T-helper 1 cell treated with Interleukin-12 subunit alpha and Interleukin-12 subunit beta and Interleukin-4 antibody, amounts not matched to agents 30 ng/mL and 1 ng/mL, for 36 hours (primary cell): ENCODE data around the gene AIFM1. TPM values are rescaled to one million over a fixed set of nuclear protein-coding genes. Genes with fewer than 3 reads are reported as not detected.
"Not testable (repeated sequence)": the region's sequence is repeated elsewhere in the genome, so short reads cannot be mapped to it uniquely, and the experiment has no call there.

Experiments
- intact Hi-C: fragments of 100-400 bp; cut with micrococcal nuclease; formaldehyde crosslinking; loops from one replicate; pipeline ENCODE4 v1.15.1; 2024
- total RNA-seq: library from RNA; stranded (reverse); gene quantifications from 2 replicates; pipeline ENCODE4 v1.2.3, GENCODE V29; 2022

AIFM1 gene
- total RNA-seq, 1 donor from 2014 or later, result 36.2 TPM

DNA sequence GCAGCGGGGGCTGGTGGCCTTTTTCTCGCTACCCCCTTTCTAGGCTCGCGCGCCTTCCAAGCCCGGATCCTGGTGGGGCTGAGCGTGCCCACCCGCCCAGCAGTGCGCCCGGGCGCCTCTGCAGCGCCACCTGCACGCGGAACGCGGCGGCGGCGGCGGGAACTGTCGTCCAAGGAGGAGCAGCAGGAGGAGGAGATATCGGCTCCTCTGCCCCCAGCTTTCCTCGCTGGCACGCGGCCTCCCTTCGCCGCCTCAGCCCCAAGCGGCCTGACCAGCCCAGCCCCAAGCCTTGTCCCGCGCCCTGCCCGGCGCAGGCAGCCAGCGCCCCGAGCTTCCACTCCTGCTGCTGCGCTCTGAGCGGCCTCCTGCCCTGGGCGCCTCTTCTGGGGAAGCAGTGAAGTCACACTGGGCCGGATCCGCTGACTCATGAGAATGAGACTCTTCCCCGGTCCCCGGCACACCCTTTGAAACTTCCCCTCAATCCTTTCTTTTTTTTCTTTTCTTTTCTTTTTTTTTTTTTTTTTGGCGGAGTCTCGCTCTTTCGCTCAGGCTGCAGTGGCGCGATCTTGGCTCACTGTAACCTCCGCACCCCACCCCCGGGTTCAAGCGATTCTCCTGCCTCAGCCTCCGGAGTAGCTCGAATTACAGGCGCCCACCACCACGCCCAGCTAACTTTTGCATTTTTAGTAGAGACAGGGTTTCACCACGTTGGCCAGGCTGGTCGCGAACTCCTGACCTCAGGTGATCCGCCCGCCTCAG is 44.7 kb downstream of the AIFM1 start:
- intact Hi-C loops, result loop anchor here (1.0 to 5.0 kb wide), 6 partner anchors 29 to 279 kb away; partner anchors contain the start of genes RAB33A and ZDHHC9

DNA sequence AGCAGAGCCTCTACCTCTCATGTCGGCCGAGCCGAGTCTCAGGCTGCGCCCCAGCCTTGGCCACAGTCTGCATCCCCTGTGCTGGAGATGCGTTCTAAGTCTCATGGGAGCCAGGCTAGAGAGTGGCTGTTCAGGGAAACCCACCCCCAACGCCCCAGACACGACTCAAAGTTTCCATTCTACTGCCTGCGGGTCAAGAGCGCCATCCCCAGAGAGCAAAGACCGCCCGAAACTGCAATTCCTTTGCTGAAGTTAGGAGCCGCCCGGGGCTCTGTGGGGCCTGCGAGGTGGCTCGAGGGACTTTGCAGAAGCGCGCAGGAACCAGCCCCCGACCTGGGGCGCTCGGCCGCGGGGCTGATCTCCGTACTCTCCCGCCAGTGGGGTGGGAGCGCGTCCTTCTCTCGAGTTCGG is 45.3 kb downstream of the AIFM1 start:
- intact Hi-C loops, result loop anchor here (1.0 to 5.0 kb wide), 5 partner anchors 28 to 278 kb away; partner anchors contain the start of genes RAB33A and ZDHHC9

DNA sequence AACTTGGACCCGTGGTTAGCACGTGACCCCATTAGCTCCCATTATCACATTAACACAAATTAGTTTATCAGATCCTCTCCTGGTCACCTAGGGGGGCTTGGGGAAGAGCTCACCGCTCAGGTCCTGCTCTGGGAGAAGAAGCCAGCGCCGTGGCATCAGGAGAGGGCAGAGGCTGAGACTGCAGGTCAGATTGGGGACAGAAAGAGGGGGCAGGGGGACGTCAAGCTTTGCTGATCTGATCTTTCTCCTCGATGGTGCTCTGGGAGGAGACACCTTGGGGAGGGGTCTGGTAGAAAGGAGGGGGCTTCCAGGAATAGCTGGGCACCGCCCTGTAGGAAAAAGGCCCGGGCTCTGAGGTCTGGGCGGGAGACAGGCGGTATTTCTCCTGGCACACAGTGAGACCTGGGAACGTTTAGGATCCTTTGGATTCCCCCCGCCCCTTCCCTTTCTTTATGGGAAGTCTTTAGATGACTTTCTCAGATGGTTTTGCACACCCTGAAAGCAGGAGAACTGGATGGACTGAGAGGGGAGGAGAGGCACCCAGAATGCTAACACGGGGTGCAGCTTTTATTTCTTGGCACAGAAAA is 46.2 kb downstream of the AIFM1 start:
- intact Hi-C loops, result no loop called here

DNA sequence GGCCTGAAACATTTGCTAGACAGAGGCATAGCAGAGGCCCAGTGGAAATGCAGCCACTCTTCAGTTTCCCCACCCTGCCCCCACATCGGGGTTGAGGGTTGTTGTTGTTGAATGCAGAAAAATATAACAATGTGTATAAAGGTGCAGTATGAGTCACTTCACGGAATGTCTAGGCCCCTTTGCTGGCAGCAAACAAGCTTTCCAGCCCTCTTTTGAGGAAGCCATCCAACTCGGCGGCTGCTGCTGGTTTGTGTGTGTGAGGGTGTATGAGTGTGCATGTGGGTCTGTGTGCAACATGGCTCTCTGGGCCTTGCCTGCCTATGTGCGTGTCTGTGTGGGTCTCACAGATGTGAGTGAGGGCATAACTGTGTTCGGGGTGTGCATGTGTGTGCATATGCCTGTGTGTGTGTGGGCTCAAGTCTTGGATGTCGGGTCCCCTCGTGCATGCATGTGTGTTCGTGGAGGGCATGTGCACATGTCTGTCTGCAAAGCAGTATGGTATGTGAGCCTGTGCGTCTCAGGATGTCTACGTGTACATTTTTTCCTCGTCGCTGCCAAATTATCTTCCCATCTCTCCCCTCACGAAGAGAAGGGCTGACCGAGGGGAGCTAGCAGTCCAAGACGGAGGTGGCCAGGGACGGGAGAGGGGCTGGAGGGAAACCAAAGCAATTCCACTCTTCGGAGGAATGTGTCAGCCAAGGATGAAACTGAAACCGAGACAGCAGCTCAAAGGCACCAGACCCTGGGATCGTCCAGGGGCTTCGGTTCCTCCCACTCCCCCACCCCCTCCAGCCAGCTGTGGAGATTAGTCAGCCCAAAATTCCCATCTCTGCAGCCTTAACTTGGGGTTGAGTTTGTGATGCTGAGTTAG is 47.0 kb downstream of the AIFM1 start:
- intact Hi-C loops, result no loop called here

DNA sequence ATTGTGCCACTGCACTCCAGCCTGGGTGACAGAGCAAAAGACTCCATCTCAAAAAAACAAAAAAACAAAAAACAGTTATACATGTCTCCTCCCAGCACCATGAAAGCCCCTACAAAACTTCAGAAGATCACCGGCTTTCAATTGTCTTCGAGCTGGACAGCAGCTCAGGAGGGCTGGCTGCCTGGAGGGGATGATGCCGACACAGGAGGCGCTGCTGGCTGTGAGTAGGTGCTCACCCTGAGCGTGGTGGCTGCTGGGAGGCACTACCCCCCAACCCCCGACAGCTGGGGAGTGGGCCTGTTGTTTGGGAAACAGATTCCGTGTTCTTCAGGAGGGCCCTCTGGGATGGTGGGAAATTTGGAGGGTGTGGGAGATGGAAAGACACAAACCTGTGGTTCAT is 48.5 kb downstream of the AIFM1 start:
- intact Hi-C loops, result no loop called here

DNA sequence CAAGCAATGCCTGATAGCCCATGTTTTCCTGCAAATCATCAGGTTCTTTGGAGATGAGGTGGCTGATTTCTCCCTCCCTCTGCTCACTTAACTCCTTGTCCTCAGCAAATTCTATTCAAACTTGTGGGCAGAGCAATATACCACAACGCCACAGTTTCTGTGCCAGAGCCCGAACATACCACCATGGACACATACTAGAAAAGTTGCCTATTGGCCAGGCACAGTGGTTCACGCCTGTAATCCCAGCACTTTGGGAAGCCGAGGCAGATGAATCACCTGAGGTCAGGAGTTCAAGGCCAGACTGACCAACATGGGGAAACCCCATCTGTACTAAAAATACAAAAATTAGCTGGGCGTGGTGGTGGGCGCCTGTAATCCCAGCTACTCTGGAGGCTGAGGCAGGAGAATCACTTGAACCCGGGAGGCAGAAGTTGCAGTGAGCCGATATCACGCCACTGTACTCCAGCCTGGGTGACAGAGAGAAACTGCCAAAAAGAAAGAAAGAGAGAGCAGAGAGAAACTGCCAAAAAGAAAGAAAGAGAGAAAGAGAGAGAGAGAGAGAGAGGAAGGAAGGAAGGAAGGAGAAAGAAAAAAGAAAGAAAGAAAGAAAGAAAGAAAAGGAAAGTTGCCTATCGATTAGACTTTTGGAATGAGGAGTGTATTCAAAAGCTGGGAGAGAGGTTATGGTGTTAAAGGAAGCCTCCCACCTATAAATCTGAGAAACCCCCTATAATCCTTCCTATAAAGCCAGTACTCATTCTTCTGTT is 50.3 kb downstream of the AIFM1 start:
- intact Hi-C loops, result not testable (repeated sequence)

DNA sequence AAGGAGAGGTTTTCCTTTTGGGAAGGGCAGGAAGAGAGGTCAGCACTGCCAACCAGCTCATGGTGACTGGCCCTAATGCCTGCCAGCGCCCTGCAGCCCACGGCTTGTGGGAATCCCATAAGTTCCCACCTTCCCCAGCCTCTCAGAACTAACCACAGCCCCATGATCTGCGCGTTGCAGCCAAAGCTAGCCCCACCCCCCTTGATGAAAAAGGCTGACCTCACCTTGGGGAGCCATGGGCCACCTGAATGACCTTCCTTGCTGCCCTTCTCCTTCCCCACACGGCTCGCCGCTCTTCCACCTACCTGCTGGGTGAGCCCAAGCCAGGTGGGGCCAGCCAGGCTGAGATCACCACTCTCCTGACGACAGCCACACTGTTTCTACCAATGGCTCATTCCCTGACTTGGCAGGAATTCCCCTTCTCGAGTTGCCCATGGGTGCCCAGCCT is 51.5 kb downstream of the AIFM1 start:
- intact Hi-C loops, result no loop called here

DNA sequence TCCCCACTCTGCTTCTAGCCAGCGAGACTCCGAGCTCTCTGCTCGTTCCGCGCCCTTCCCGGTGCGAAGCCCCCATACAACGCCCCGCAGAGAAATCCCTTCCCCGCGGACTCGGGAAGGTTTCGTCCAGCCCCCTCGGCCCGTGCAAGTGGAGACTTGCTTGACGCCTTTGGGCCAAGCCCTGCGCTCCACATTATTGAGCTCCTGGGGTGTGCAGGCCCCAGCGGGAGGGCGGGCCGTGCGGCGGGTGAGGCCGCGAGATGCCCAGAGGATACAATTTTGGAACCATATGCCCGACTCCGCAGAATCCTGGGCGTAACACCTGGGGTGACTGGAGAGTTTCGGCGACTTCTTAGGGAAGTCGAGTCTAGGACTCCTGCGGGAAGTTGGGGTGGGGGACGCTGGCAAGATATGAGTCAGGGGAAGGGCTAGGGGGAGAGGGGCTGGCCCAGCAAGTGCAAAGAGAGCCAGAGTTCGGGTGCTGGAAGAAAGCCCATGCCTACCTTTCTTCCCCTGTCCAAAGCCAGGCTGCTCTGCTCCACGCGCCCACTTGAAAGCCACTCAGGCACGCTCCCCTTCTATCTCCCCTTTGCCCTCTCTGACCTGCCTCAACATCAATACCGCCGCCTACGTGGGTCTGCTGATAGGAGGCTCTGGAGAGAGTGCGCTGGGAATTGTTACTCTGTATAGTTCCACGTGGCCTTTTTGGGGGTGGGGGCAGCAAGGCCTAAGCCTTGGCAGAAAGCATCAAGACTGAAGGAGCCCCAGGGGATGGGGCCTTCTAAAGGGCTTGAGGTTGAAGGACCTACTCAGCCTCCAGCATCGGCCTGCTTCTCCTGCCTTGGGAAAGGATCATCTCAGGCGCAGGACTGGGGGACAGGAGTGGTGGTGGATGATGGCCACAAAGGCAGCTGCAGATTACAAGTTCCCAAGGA is 54.2 kb downstream of the AIFM1 start:
- intact Hi-C loops, result no loop called here

DNA sequence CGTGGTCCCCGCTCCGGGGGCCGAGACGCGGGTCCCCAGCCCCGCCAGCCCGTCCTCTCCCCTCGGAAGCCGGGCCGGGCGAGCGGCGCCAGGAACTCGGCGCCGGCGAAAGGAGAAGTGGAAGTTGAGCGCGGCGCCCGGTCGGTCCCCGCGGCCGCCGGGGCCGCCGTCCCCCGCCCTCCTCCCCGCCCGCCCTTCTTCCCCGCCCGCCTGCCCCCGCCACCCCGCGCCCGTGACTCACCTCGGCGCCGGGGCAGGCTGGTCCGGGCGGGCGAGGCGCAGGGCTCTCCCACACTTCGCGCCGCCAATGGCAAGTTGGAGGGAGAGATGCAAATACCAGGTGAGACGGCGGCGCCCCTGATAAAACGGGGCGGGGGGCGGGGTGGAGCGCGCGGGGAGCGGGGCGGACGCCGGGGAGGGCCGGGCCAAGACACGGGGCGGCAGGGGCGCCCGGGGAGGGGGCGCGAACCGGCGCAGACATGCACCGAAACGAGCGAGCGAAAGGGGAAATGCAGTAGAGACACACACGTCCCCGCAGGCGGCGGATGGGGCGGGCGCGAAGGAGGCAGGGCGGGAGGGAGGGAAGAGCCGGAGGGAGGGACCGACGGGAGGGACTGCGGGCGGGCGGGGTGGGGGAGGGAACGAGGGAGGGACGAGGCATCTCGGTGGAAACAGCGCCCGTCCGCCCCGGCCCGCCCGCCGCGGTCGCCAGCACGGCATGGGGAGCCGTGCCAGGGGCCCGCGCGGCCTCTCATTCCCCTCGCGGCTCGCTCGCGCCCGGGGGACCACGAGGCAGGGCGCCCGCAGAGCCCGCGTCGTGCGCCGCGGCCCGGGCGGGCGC is 55.0 kb downstream of the AIFM1 start, which contains the start of gene ELF4:
TSS of gene ELF4 (minus strand) at position 119 of the 841 bp plus-strand sequence. CDS start 29,167 bp downstream, outside the sequence.
- intact Hi-C loops, result no loop called here

DNA sequence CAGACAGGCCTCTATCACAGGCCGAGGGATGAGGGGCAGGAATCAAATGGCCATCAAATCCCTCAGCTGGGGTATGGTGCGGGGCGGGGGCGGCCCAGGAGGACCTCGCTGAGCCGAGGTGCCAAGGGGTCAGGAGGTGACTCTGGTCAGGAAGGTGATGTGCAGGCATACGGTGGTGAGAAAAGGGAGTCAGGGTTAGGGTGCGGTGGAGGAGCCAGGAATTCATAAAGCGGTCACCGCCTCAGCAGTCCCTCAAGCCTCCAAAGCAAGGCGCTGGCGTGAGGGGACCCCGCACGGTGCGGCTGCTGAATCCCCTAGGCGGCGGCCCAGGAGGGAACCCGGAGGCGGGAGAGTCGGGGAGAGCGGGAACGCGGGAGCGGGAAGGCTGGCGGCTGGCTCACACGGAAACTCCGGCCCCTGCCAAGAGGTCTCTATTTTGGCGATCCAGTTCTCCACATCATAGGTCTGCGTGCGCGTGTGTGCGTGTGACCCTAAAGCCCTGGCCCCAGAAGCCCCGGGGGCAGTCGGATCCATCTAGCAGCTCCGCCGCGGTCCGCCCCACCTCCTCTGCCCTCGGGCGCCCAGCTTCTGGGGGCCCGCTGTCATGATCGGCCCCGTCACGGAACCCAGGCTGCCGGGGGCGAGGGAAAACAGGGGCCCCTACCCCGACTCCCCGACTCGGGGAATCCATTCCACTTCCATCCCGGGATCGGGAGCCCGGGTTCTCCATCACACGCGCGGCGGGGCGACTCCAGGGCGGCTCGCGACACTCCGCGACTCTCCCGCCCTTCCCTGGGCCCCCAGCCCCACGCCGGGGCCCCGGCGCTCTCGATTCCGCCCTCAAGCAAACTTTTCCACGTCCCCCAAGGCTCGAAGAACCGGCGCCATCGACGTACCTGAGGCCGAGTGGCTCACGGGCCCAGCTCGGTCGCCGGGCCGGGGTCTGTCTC is 55.9 kb downstream of the AIFM1 start:
- intact Hi-C loops, result loop anchor here (1.0 to 2.0 kb wide), 4 partner anchors 17 to 159 kb away; partner anchors contain the start of genes AIFM1 and ZNF280C

DNA sequence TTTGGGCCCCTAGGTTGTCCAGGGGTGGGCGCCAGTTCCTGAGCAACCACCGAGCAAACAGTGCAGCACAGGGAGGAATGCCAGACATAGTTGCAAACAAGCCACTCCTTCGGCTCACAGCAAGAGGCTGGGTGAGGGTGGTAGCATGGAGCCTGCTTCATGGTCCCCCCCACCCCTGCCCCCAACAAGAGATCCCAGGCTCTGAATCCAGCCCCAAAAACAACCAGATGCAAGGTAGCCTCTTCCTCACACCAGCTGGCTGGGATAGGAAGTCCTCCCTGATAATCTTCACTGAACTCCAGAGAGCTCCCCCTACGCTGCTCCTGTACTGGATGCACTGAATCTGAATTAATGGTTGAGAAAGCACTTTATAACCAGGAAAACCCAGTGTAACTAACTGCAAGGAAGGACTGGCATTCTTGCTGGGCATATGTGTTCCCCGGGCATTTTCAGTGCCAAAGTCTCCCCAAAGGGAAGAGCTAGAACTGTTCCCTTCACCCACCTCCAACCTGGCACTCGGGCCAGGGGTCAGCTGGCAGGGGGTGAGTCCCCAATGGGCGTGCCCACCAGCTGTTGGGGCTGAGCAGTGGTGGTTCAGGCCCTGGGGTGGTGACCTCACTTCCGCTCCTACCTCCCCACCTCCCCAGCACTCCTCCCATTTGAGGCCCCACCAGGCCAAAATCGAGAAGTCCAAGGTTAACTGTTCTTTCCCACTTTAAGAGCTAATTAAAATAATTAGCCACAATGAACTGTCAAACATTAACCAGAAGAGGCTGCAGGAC is 56.8 kb downstream of the AIFM1 start:
- intact Hi-C loops, result loop anchor here (1.0 to 2.0 kb wide), 4 partner anchors 17 to 159 kb away; partner anchors contain the start of genes AIFM1 and ZNF280C

DNA sequence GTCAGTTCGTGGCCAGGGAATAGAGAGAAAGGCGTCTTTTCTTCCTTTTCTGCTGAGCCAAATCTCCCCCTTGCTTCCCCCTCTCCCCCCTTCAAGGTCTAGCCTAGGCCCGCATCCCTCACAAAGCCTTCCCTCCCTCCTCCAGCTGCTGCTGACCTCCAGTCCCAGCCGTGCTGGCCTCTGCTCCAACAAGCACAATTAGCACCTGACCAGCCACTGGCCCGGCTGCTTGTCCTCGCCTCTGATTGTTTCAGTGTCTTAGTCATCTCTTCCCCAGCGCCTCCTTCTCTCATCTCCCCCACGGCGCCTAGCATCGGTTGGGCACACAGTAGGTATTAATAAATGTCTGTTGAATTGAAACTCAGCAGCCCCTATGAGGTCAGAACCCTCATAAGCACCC is 59.6 kb downstream of the AIFM1 start:
- intact Hi-C loops, result no loop called here

DNA sequence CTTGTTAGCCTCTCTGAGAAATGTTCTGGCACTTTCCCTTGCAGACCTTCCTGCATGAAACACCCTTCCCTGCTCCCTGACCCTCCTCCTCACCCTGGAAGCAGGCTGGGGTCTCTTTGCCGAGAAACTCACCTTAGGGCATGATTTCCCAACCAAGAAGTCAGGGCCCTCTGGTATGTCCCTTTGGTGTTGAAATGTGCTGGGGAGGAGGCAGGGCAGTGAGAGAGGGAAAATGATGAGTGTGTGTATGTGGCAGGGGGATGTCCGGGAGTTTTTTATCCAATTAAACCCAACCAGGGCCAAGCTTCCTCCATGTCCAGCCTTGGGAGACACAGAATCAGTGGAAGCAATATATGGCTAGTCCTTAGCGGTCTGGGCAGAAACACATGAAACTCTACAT is 60.4 kb downstream of the AIFM1 start:
- intact Hi-C loops, result no loop called here

DNA sequence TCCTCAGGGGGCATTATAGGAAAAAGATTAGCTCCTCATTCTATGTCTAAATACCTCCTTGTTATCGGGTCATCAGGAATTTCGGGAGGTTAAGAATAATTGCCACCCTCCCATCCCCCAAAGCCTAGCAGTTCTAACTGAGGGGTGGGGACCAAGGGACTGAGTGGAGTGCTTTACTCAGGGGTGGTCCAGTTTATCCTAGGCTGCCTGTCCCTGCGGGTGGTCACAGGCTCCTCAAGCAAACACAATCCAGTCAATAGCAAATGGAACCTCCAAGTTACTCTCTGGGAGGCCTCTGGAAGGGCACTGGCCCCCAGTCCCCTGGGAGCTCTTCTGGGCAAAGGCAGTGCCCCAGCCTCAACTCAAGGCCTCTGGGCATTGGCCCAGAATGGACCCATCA is 62.0 kb downstream of the AIFM1 start:
- intact Hi-C loops, result no loop called here

DNA sequence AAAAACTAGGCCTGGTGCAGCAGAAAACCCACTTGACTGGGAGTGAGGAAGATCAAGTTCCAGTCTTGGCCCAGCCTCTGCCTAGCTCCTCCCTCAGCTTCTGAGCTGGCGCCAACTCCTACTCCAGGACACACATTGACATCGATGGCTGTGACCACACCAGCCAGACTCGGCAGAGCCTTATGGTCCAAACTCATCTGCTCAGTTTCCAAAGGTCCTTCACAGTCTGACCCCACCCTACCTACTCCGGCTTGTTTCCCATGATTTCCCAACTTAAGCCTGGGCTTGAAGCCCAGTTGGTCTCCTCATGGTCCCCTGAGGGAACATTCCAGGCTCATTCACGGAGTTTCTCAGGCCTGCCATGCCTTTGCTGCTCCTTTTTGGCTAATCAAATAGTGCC is 65.5 kb downstream of the AIFM1 start:
- intact Hi-C loops, result no loop called here

DNA sequence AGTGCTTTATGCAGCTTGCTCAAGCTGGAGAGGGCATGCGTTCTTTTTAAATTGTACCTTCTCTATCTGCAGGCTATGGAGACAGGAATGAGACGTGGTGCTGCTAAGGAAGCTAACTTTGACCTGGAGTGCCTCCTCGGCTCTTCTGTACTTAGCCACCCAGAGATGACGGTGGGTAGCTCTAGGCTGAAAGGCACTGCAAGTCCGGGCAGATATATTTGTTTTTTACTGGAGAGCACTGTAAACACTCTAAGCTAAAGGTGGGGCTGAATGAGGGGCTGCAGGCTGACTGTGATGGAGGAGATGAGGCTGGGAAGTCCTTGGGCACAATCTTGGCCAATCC is 67.5 kb downstream of the AIFM1 start:
- intact Hi-C loops, result no loop called here
